Erythroblast (primary cell): Measurements from ENCODE around the gene CES3.

Experiments used
- GATA1 ChIP-seq: IDR thresholded peaks from 2 replicates; pipeline ENCODE4 v1.6.1; 2011; ENCODE audit warnings: low read depth, mild to moderate bottlenecking, control low read depth, low read length, moderate library complexity
- POLR2A ChIP-seq: IDR thresholded peaks from 2 replicates; pipeline ENCODE4 v1.6.1; 2011; ENCODE audit warnings: mild to moderate bottlenecking, low read length

GRCh38 chr16:67019171-67019570, 58.1 kb downstream of the CES3 start:
- TF ChIP-seq POLR2A = no peak
- TF ChIP-seq GATA1 = no peak
